K562 (cell line): ENCODE results near the gene NKAIN4. TPM values are rescaled to one million over a fixed set of nuclear protein-coding genes. Genes with fewer than 3 reads are reported as not detected.

Experiments
- CGGBP1 ChIP-seq: fragments of 250-450 bp; sonication (Bioruptor Pico); IDR thresholded peaks from 2 replicates; pipeline ENCODE4 v1.9.0; 2021; ENCODE audit warnings: mild to moderate bottlenecking
- CREB5 ChIP-seq: fragments of 250-450 bp; sonication (Bioruptor Pico); IDR thresholded peaks from 2 replicates; pipeline ENCODE4 v1.5.0; 2020; ENCODE audit warnings: mild to moderate bottlenecking
- CXXC5 ChIP-seq: fragments of 250-450 bp; sonication (Bioruptor Pico); IDR thresholded peaks from 2 replicates; pipeline ENCODE4 v1.8.0; 2022; ENCODE audit warnings: inconsistent platforms, mild to moderate bottlenecking, moderate library complexity
- E2F3 ChIP-seq: fragments of 250-450 bp; sonication (Bioruptor Pico); IDR thresholded peaks from 2 replicates; pipeline ENCODE4 v1.4.0; 2020; ENCODE audit warnings: mild to moderate bottlenecking
- ELF2 ChIP-seq: fragments of 250-450 bp; sonication (Bioruptor Pico); IDR thresholded peaks from 2 replicates; pipeline ENCODE4 v1.5.0; 2021; ENCODE audit warnings: mild to moderate bottlenecking
- HSF4 ChIP-seq: fragments of 250-450 bp; sonication (Bioruptor Pico); IDR thresholded peaks from 2 replicates; pipeline ENCODE4 v2.1.2; 2022; ENCODE audit warnings: mild to moderate bottlenecking, moderate library complexity, borderline replicate concordance
- JUNB ChIP-seq: fragments of 450-650 bp; formaldehyde crosslinking; conservative IDR thresholded peaks from 2 replicates; pipeline ENCODE4 v1.4.0; 2020; ENCODE audit warnings: mild to moderate bottlenecking
- NR0B1 ChIP-seq: fragments of 450-650 bp; IDR thresholded peaks from one replicate; pipeline ENCODE4 v1.6.1; 2018; ENCODE audit warnings: mild to moderate bottlenecking, moderate library complexity; ENCODE audit not compliant: partially characterized antibody
- NR4A1 ChIP-seq, 2 experiments: fragments of 250-450 bp in 1 of 2; fragments of 450-650 bp in 1 of 2; sonication (Bioruptor Pico) in 1 of 2; IDR thresholded peaks; 2 replicates each; pipeline versions ENCODE4 v1.4.0 to v1.6.1; 2016 to 2020; ENCODE audit warnings: mild to moderate bottlenecking in 2 of 2, missing compliant biosample characterization in 1 of 2, missing genetic modification characterization in 1 of 2, moderate library complexity in 1 of 2
- PYGO2 ChIP-seq: fragments of 450-650 bp; IDR thresholded peaks from 2 replicates; pipeline ENCODE4 v1.6.1; 2016; ENCODE audit warnings: mild to moderate bottlenecking, missing genetic modification characterization, moderate library complexity, missing compliant biosample characterization
- TEAD2 ChIP-seq: fragments of 450-650 bp; IDR thresholded peaks from 2 replicates; pipeline ENCODE4 v1.6.1; 2016; ENCODE audit warnings: missing genetic modification characterization, control low read depth, missing compliant biosample characterization
- ZFPM2 ChIP-seq: fragments of 250-450 bp; sonication (Bioruptor Pico); IDR thresholded peaks from 2 replicates; pipeline ENCODE4 v1.5.1; 2022; ENCODE audit warnings: mild to moderate bottlenecking
- ZNF165 ChIP-seq: fragments of 250-450 bp; sonication (Bioruptor Pico); IDR thresholded peaks from 2 replicates; pipeline ENCODE4 v1.4.0; 2020; ENCODE audit warnings: borderline replicate concordance
- ZNF197 ChIP-seq: fragments of 200-800 bp; sonication (Bioruptor generic); IDR thresholded peaks from 2 replicates; pipeline ENCODE4 v1.6.1; 2016; ENCODE audit warnings: low read depth, missing genetic modification characterization, missing compliant biosample characterization
- ZNF324 ChIP-seq: fragments of 250-450 bp; sonication (Bioruptor Pico); IDR thresholded peaks from 2 replicates; pipeline ENCODE4 v1.4.0; 2020; ENCODE audit warnings: mild to moderate bottlenecking
- ZNF583 ChIP-seq: fragments of 250-450 bp; sonication (Bioruptor Pico); IDR thresholded peaks from 2 replicates; pipeline ENCODE4 v1.4.0; 2020
- polyA plus RNA-seq, 8 experiments: library from polyadenylated mRNA; depleted of rRNA in 4 of 8; stranded (reverse) in 5 of 8; unstranded in 3 of 8; fragments of >200 nt; fragmentation: Nextera tagmentation in 2 of 8; fragmentation: Illumina TruSeq in 1 of 8; extraction: Ambion mirVana in 2 of 8; extraction: Trizol in 1 of 8; gene quantifications; 2 replicates each; pipeline versions ENCODE4 v1.2.1 to v1.2.3, GENCODE V29; 2011 to 2014; ENCODE audit warnings: inconsistent platforms in 1 of 8, missing spikeins in 1 of 8
- total RNA-seq, 7 experiments: library from RNA; depleted of rRNA in 6 of 7; stranded (reverse); fragments of >200 nt in 6 of 7; fragmentation: Illumina TruSeq in 2 of 7; extraction: Trizol in 2 of 7; gene quantifications; 2 replicates each; pipeline versions ENCODE4 v1.2.1 to v1.2.3, GENCODE V29; 2011 to 2021; ENCODE audit warnings: low replicate concordance in 1 of 7
- TF ChIP-seq, protein P1 (sequence below): fragments of 450-650 bp; IDR thresholded peaks from 2 replicates; pipeline ENCODE4 v1.6.1; 2016; ENCODE audit warnings: missing biosample characterization, missing genetic modification characterization
- TF ChIP-seq, protein P2 (sequence below): fragments of 450-650 bp; formaldehyde crosslinking; IDR thresholded peaks from 2 replicates; pipeline ENCODE4 v1.4.0; 2022; ENCODE audit warnings: missing genetic modification characterization
- TF ChIP-seq, protein P3 (sequence below): fragments of 450-650 bp; formaldehyde crosslinking; IDR thresholded peaks from 2 replicates; pipeline ENCODE4 v1.4.0; 2020; ENCODE audit warnings: mild to moderate bottlenecking, mixed read lengths
- TF ChIP-seq, protein P4 (sequence below): fragments of 250-450 bp; sonication (Bioruptor Pico); IDR thresholded peaks from 2 replicates; pipeline ENCODE4 v1.5.1; 2021; ENCODE audit warnings: mild to moderate bottlenecking

Gene NKAIN4
- total and polyA plus RNA-seq, 9 of the 15 experiments (the other 6 are each of a cell fraction or from before 2014, with no cell fraction given): not detected

- TF ChIP-seq NR0B1 (no peak), CREB5 (CRISPR knock-in tag) (peak; percentile 72; the same call in 1 of the 2 replicates), ZNF197 (peak; percentile 91), NR4A1 (CRISPR knock-in tag; IDR thresholded peaks at IDR 0.05) (peak; percentile 88), NR4A1 (tag; IDR thresholded peaks at IDR 0.05) (peak; percentile 98), JUNB (CRISPR knock-in tag) (no peak), E2F3 (CRISPR knock-in tag) (peak; percentile 92), PYGO2 (tag) (peak; percentile 61), CGGBP1 (CRISPR knock-in tag) (no peak), ZFPM2 (CRISPR knock-in tag) (no peak), HSF4 (CRISPR knock-in tag) (peak; percentile 88; the same call in 1 of the 2 replicates), ZNF165 (CRISPR knock-in tag) (peak; percentile 84; the same call in 1 of the 2 replicates), ZNF583 (CRISPR knock-in tag) (peak; percentile 99), CXXC5 (CRISPR knock-in tag) (peak; percentile 80), TEAD2 (tag) (0 out of 2 replicates have a peak, but pooled peaks have one; percentile 45), ZNF324 (CRISPR knock-in tag) (0 out of 2 replicates have a peak, but pooled peaks have one; percentile 24), ELF2 (CRISPR knock-in tag) (peak; percentile 81)
- TF ChIP-seq, protein P1, sequence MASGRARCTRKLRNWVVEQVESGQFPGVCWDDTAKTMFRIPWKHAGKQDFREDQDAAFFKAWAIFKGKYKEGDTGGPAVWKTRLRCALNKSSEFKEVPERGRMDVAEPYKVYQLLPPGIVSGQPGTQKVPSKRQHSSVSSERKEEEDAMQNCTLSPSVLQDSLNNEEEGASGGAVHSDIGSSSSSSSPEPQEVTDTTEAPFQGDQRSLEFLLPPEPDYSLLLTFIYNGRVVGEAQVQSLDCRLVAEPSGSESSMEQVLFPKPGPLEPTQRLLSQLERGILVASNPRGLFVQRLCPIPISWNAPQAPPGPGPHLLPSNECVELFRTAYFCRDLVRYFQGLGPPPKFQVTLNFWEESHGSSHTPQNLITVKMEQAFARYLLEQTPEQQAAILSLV: peak; percentile 81
- TF ChIP-seq, protein P2, sequence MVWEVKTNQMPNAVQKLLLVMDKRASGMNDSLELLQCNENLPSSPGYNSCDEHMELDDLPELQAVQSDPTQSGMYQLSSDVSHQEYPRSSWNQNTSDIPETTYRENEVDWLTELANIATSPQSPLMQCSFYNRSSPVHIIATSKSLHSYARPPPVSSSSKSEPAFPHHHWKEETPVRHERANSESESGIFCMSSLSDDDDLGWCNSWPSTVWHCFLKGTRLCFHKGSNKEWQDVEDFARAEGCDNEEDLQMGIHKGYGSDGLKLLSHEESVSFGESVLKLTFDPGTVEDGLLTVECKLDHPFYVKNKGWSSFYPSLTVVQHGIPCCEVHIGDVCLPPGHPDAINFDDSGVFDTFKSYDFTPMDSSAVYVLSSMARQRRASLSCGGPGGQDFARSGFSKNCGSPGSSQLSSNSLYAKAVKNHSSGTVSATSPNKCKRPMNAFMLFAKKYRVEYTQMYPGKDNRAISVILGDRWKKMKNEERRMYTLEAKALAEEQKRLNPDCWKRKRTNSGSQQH (CRISPR knock-in tag): no peak
- TF ChIP-seq, protein P3, sequence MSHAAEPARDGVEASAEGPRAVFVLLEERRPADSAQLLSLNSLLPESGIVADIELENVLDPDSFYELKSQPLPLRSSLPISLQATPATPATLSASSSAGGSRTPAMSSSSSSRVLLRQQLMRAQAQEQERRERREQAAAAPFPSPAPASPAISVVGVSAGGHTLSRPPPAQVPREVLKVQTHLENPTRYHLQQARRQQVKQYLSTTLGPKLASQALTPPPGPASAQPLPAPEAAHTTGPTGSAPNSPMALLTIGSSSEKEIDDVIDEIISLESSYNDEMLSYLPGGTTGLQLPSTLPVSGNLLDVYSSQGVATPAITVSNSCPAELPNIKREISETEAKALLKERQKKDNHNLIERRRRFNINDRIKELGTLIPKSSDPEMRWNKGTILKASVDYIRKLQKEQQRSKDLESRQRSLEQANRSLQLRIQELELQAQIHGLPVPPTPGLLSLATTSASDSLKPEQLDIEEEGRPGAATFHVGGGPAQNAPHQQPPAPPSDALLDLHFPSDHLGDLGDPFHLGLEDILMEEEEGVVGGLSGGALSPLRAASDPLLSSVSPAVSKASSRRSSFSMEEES (CRISPR knock-in tag): no peak
- TF ChIP-seq, protein P4, sequence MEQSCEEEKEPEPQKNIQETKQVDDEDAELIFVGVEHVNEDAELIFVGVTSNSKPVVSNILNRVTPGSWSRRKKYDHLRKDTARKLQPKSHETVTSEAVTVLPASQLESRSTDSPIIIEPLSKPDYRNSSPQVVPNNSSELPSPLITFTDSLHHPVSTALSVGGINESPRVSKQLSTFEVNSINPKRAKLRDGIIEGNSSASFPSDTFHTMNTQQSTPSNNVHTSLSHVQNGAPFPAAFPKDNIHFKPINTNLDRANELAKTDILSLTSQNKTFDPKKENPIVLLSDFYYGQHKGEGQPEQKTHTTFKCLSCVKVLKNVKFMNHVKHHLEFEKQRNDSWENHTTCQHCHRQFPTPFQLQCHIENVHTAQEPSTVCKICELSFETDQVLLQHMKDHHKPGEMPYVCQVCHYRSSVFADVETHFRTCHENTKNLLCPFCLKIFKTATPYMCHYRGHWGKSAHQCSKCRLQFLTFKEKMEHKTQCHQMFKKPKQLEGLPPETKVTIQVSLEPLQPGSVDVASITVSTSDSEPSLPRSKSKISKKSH (CRISPR knock-in tag): peak; percentile 66; the same call in 1 of the 2 replicates
These were observed 9.7 kb upstream of the NKAIN4 start (continued) for GRCh38 chr20:63264000-63264399.
